BLaER1 treated with 17β-estradiol and CSF1 and Interleukin-3, amounts not matched to agents 10 nM and 100 nM (cell line): ENCODE results near the gene NDE1.
A peak's percentile ranks its signal among the peaks of the same experiment; 100 is the strongest.

ENCODE experiments used
- H3K27ac ChIP-seq, 11 experiments: shearing (Covaris generic); formaldehyde crosslinking; 2 replicates each; pipeline ENCODE4 v1.8.1; 2022
- H3K27me3 ChIP-seq, 11 experiments: shearing (Covaris generic); formaldehyde crosslinking; 2 replicates each; pipeline ENCODE4 v1.8.1; 2022
- H3K36me3 ChIP-seq, 11 experiments: shearing (Covaris generic); formaldehyde crosslinking; 2 replicates each; pipeline ENCODE4 v1.8.1; 2022
- H3K4me1 ChIP-seq, 10 experiments: shearing (Covaris generic); formaldehyde crosslinking; 2 replicates each; pipeline ENCODE4 v1.8.1; 2022
- H3K4me2 ChIP-seq, 11 experiments: shearing (Covaris generic); formaldehyde crosslinking; 2 replicates each; pipeline ENCODE4 v1.8.1; 2022
- H3K4me3 ChIP-seq, 10 experiments: shearing (Covaris generic); formaldehyde crosslinking; 2 replicates each; pipeline ENCODE4 v1.8.1; 2022
- H3K9ac ChIP-seq, 11 experiments: shearing (Covaris generic); formaldehyde crosslinking; 2 replicates each; pipeline ENCODE4 v1.8.1; 2022
- H3K9me3 ChIP-seq, 11 experiments: shearing (Covaris generic); formaldehyde crosslinking; replicated peaks in 1 of 11; 2 replicates each; pipeline ENCODE4 v1.8.1; 2022
- H4K20me1 ChIP-seq, 11 experiments: shearing (Covaris generic); formaldehyde crosslinking; 2 replicates each; pipeline ENCODE4 v1.8.1; 2022
- Cebpa-rat ChIP-seq, 11 experiments: shearing (Covaris generic); IDR thresholded peaks; 2 replicates each; pipeline ENCODE4 v1.8.1; 2022

NDE1 gene

GRCh38 chr16:15607700-15608396 lies 42.2 kb upstream of the NDE1 start:
- H3K27me3 ChIP-seq = no peaks in the 10 kb centered on the region
- no peaks in the 10 kb centered on the region; a peak in 1 of 22 replicates for H4K20me1 ChIP-seq
- peak overlapping the region in 4 of 11 experiments; percentile 18 to 68 (median 54); a peak in 6 of 22 replicates for H3K4me2 ChIP-seq
- no peak for TF ChIP-seq Cebpa-rat (IDR thresholded peaks at IDR 0.05)
- H3K36me3 ChIP-seq = peaks cover 100% of the 10 kb centered on the region in 11 experiments
- H3K9ac ChIP-seq = peak overlapping the region in 3 of 11 experiments; percentile 9 to 58 (median 21); a peak in 3 of 22 replicates
- no peaks in the 10 kb centered on the region for H3K9me3 ChIP-seq
- no peak overlapping the region for H3K4me3 ChIP-seq
- peaks cover 0 to 73% (median 4%) of the 10 kb centered on the region in 10 experiments; a peak in 9 of 20 replicates for H3K4me1 ChIP-seq
- peak overlapping the region in 7 of 11 experiments; percentile 22 to 72 (median 33); a peak in 9 of 22 replicates for H3K27ac ChIP-seq

GRCh38 chr16:15608398-15609285 lies 41.4 kb upstream of the NDE1 start:
- no peaks in the 10 kb centered on the region for H3K9me3 ChIP-seq
- H3K4me3 ChIP-seq = no peak overlapping the region
- peaks cover 0 to 73% (median 4%) of the 10 kb centered on the region in 10 experiments; a peak in 9 of 20 replicates for H3K4me1 ChIP-seq
- H3K27ac ChIP-seq = peak overlapping the region in 2 of 11 experiments; percentile 60 to 72; a peak in 4 of 22 replicates
- peak overlapping the region in 3 of 11 experiments; percentile 3 to 68 (median 15); a peak in 4 of 22 replicates for H3K4me2 ChIP-seq
- H4K20me1 ChIP-seq = no peaks in the 10 kb centered on the region; a peak in 1 of 22 replicates
- TF ChIP-seq Cebpa-rat (IDR thresholded peaks at IDR 0.05) = peak in 1 of 11 experiments; percentile 13; a peak in 1 of 22 replicates
- no peak overlapping the region for H3K9ac ChIP-seq
- H3K36me3 ChIP-seq = peaks cover 100% of the 10 kb centered on the region in 11 experiments
- no peaks in the 10 kb centered on the region for H3K27me3 ChIP-seq

GRCh38 chr16:15609286-15609649 lies 40.8 kb upstream of the NDE1 start:
- Histone ChIP-seq H3K4me3 (no peak overlapping the region), H3K27ac (peak overlapping the region in 2 of 11 experiments; percentile 60 to 72; a peak in 2 of 22 replicates), H4K20me1 (no peaks in the 10 kb centered on the region; a peak in 1 of 22 replicates), H3K27me3 (no peaks in the 10 kb centered on the region), H3K4me2 (peak overlapping the region in 2 of 11 experiments; percentile 15 to 68; a peak in 1 of 22 replicates), H3K4me1 (peaks cover 0 to 73% (median 4%) of the 10 kb centered on the region in 10 experiments; a peak in 9 of 20 replicates), H3K9me3 (no peaks in the 10 kb centered on the region), H3K9ac (no peak overlapping the region), H3K36me3 (peaks cover 99 to 100% (median 100%) of the 10 kb centered on the region in 11 experiments)
- TF ChIP-seq Cebpa-rat (IDR thresholded peaks at IDR 0.05) = no peak

GRCh38 chr16:15610369-15610871 lies 39.6 kb upstream of the NDE1 start:
- H3K27ac ChIP-seq = peak overlapping the region in 2 of 11 experiments; percentile 36; a peak in 3 of 22 replicates
- H3K27me3 ChIP-seq = no peaks in the 10 kb centered on the region
- TF ChIP-seq Cebpa-rat (IDR thresholded peaks at IDR 0.05) = no peak
- H3K4me1 ChIP-seq = peaks cover 0 to 69% (median 4%) of the 10 kb centered on the region in 10 experiments; a peak in 9 of 20 replicates
- no peaks in the 10 kb centered on the region for H3K9me3 ChIP-seq
- H4K20me1 ChIP-seq = no peaks in the 10 kb centered on the region; a peak in 1 of 22 replicates
- H3K36me3 ChIP-seq = peaks cover 99 to 100% (median 100%) of the 10 kb centered on the region in 11 experiments
- no peak overlapping the region for H3K9ac ChIP-seq
- no peak overlapping the region for H3K4me3 ChIP-seq
- H3K4me2 ChIP-seq = peak overlapping the region in 3 of 11 experiments; percentile 28 to 68 (median 36); a peak in 5 of 22 replicates

- Histone ChIP-seq H3K27ac (no peak overlapping the region), H3K27me3 (no peaks in the 10 kb centered on the region), H4K20me1 (no peaks in the 10 kb centered on the region), H3K9ac (no peak overlapping the region), H3K4me2 (no peak overlapping the region), H3K36me3 (peaks cover 99 to 100% (median 100%) of the 10 kb centered on the region in 11 experiments), H3K4me3 (no peak overlapping the region), H3K4me1 (peaks cover 0 to 58% (median 2%) of the 10 kb centered on the region in 10 experiments; a peak in 9 of 20 replicates), H3K9me3 (no peaks in the 10 kb centered on the region)
- no peak for TF ChIP-seq Cebpa-rat (IDR thresholded peaks at IDR 0.05)
These were observed 38.4 kb upstream of the NDE1 start for GRCh38 chr16:15611610-15612009.

GRCh38 chr16:15613676-15614075 lies 36.4 kb upstream of the NDE1 start:
- Histone ChIP-seq H3K9ac (no peak overlapping the region), H3K4me1 (peaks cover 0 to 37% (median 0%) of the 10 kb centered on the region in 10 experiments; a peak in 7 of 20 replicates), H3K9me3 (no peaks in the 10 kb centered on the region), H4K20me1 (no peaks in the 10 kb centered on the region), H3K27ac (no peak overlapping the region), H3K27me3 (no peaks in the 10 kb centered on the region), H3K4me2 (no peak overlapping the region), H3K36me3 (peaks cover 99 to 100% (median 100%) of the 10 kb centered on the region in 11 experiments), H3K4me3 (no peak overlapping the region)
- TF ChIP-seq Cebpa-rat (IDR thresholded peaks at IDR 0.05) = no peak

GRCh38 chr16:15616012-15616411 lies 34.0 kb upstream of the NDE1 start:
- Histone ChIP-seq H3K36me3 (peaks cover 94 to 100% (median 100%) of the 10 kb centered on the region in 11 experiments), H3K9ac (no peak overlapping the region)

GRCh38 chr16:15616475-15617165 lies 33.4 kb upstream of the NDE1 start:
- no peaks in the 10 kb centered on the region for H3K9me3 ChIP-seq
- no peaks in the 10 kb centered on the region for H3K27me3 ChIP-seq
- peaks cover 94 to 100% (median 100%) of the 10 kb centered on the region in 11 experiments for H3K36me3 ChIP-seq
- no peak overlapping the region for H3K4me2 ChIP-seq
- no peak overlapping the region for H3K27ac ChIP-seq
- H3K4me1 ChIP-seq = peaks cover 3 to 21% (median 17%) of the 10 kb centered on the region in 10 experiments; a peak in 16 of 20 replicates
- no peak for TF ChIP-seq Cebpa-rat (IDR thresholded peaks at IDR 0.05)
- no peak overlapping the region for H3K9ac ChIP-seq
- H3K4me3 ChIP-seq = no peak overlapping the region
- no peaks in the 10 kb centered on the region for H4K20me1 ChIP-seq

More at GRCh38 chr16:15616012-15616411, 34.0 kb upstream of the NDE1 start:
- no peaks in the 10 kb centered on the region for H4K20me1 ChIP-seq
- H3K4me2 ChIP-seq = no peak overlapping the region
- no peak overlapping the region; a peak in 1 of 22 replicates for H3K27ac ChIP-seq
- no peak overlapping the region for H3K4me3 ChIP-seq
- TF ChIP-seq Cebpa-rat (IDR thresholded peaks at IDR 0.05) = no peak
- H3K9me3 ChIP-seq = no peaks in the 10 kb centered on the region
- H3K4me1 ChIP-seq = peaks cover 0 to 15% (median 12%) of the 10 kb centered on the region in 10 experiments; a peak in 19 of 20 replicates
- no peaks in the 10 kb centered on the region for H3K27me3 ChIP-seq
